Nephron (organoid): ENCODE results near the gene IL37.
"Not testable (repeated sequence)": the region's sequence is repeated elsewhere in the genome, so short reads cannot be mapped to it uniquely, and the experiment has no call there.

Experiments
- H3K27ac Mint-ChIP-seq, 3 experiments: 2 replicates each; pipeline ENCODE4 v1.8.0; 2020; ENCODE audit warnings: mixed read lengths in 3 of 3, mild to moderate bottlenecking in 2 of 3, moderate library complexity in 1 of 3
- H3K27me3 Mint-ChIP-seq: 2 replicates; pipeline ENCODE4 v1.8.0; 2021; ENCODE audit warnings: low read depth, mild to moderate bottlenecking, moderate library complexity, mixed read lengths
- H3K36me3 Mint-ChIP-seq: 2 replicates; pipeline ENCODE4 v1.8.0; 2020; ENCODE audit warnings: low read depth, mixed read lengths
- H3K4me1 Mint-ChIP-seq: 2 replicates; pipeline ENCODE4 v1.8.0; 2020; ENCODE audit warnings: mixed read lengths
- H3K4me3 Mint-ChIP-seq, 3 experiments: 2 replicates each; pipeline ENCODE4 v1.8.0; 2020; ENCODE audit warnings: mild to moderate bottlenecking in 3 of 3, mixed read lengths in 3 of 3, moderate library complexity in 2 of 3
- H3K9me3 Mint-ChIP-seq: 2 replicates; pipeline ENCODE4 v1.8.0; 2020; ENCODE audit warnings: mixed read lengths
- CTCF ChIP-seq, 3 experiments: fragments of 200-600 bp; sonication (generic); IDR thresholded peaks; one replicate each; pipeline ENCODE4 v1.5.0; 2021; ENCODE audit warnings: antibody characterized with exemption in 3 of 3; ENCODE audit not compliant: unreplicated experiment in 3 of 3

Gene IL37

GRCh38 chr2:112933261-112933660, 22.3 kb downstream of the IL37 start:
- no peaks in the 10 kb centered on the region for H3K4me1 Mint-ChIP-seq
- no peaks in the 10 kb centered on the region for H3K9me3 Mint-ChIP-seq
- H3K27ac Mint-ChIP-seq: no peak overlapping the region
- no peak for TF ChIP-seq CTCF (IDR thresholded peaks at IDR 0.05; ENCODE audit: unreplicated experiment in 3 of 3)
- peaks cover 14% of the 10 kb centered on the region for H3K27me3 Mint-ChIP-seq
- no peaks in the 10 kb centered on the region for H3K36me3 Mint-ChIP-seq
- no peak overlapping the region for H3K4me3 Mint-ChIP-seq

- H3K36me3 Mint-ChIP-seq, H3K4me1 Mint-ChIP-seq, H3K27ac Mint-ChIP-seq, H3K27me3 Mint-ChIP-seq, H3K4me3 Mint-ChIP-seq, H3K9me3 Mint-ChIP-seq: not testable (repeated sequence)
These were observed 23.2 kb downstream of the IL37 start for GRCh38 chr2:112934117-112934516.

- no peak for TF ChIP-seq CTCF (IDR thresholded peaks at IDR 0.05; ENCODE audit: unreplicated experiment in 3 of 3)
- no peak overlapping the region for H3K27ac Mint-ChIP-seq
- H3K27me3 Mint-ChIP-seq: peaks cover 24% of the 10 kb centered on the region
- no peak overlapping the region for H3K4me3 Mint-ChIP-seq
- no peaks in the 10 kb centered on the region for H3K4me1 Mint-ChIP-seq
- H3K9me3 Mint-ChIP-seq: no peaks in the 10 kb centered on the region
- no peaks in the 10 kb centered on the region for H3K36me3 Mint-ChIP-seq
These were observed 25.9 kb downstream of the IL37 start for GRCh38 chr2:112936927-112937232.

GRCh38 chr2:112938904-112939303, 27.9 kb downstream of the IL37 start:
- Mint-ChIP-seq H3K4me1 (no peaks in the 10 kb centered on the region), H3K36me3 (no peaks in the 10 kb centered on the region), H3K4me3 (no peak overlapping the region), H3K9me3 (no peaks in the 10 kb centered on the region), H3K27ac (no peak overlapping the region), H3K27me3 (peaks cover 25% of the 10 kb centered on the region)
- no peak for TF ChIP-seq CTCF (IDR thresholded peaks at IDR 0.05; ENCODE audit: unreplicated experiment in 3 of 3)

- H3K4me3 Mint-ChIP-seq: no peak overlapping the region
- H3K27ac Mint-ChIP-seq: no peak overlapping the region
- no peaks in the 10 kb centered on the region for H3K9me3 Mint-ChIP-seq
- H3K27me3 Mint-ChIP-seq: peaks cover 25% of the 10 kb centered on the region
- no peaks in the 10 kb centered on the region for H3K4me1 Mint-ChIP-seq
- H3K36me3 Mint-ChIP-seq: no peaks in the 10 kb centered on the region
- no peak for TF ChIP-seq CTCF (IDR thresholded peaks at IDR 0.05; ENCODE audit: unreplicated experiment in 3 of 3)
These were observed 28.5 kb downstream of the IL37 start for GRCh38 chr2:112939425-112939824.

GRCh38 chr2:112940859-112941625, 30.1 kb downstream of the IL37 start:
- Mint-ChIP-seq H3K36me3 (no peaks in the 10 kb centered on the region), H3K27me3 (peaks cover 25% of the 10 kb centered on the region), H3K27ac (no peak overlapping the region), H3K9me3 (no peaks in the 10 kb centered on the region), H3K4me1 (no peaks in the 10 kb centered on the region), H3K4me3 (no peak overlapping the region)
- TF ChIP-seq CTCF (IDR thresholded peaks at IDR 0.05; ENCODE audit: unreplicated experiment in 3 of 3): no peak
